Measurements from ENCODE around the gene CACNA2D2. TPM values are rescaled to one million over a fixed set of nuclear protein-coding genes. Genes with fewer than 3 reads are reported as not detected.

The CACNA2D2 gene
- total RNA-seq, 1 donor = not detected

DNA sequence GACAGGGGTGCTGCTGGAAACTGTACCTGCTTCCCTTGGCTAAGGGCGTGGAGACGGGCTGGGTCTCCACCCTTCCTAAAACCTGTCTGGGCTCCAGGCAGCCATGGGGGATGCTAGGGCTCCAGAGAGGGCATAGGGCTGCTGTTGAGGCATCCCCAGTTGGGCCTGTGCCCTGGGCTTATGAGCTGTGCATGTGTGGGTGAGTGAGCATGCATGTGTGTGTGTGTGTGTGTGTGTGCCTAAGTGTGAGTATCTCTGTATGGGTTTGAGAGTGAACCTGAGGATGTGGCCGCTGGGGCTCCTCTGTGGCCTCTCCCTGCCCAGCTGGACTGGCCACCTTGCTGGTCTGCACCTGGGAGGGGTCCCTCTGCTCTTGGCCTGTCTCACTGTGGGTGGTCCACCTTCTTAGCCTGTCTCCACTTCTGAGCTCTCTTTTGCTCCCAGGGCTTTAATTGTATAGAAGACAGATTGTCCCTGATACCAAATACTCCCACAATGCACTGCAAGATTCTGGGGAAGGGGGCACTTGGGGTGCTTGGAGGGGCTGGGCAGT lies 132.2 kb downstream of the CACNA2D2 start:
- H3K4me1 ChIP-seq (ENCODE audit: insufficient read depth, low read length) = no peaks in the 10 kb centered on the region
- no peak overlapping the region for H3K4me2 ChIP-seq (ENCODE audit: insufficient read depth, low read length)
- no peak for DNase-seq (ENCODE audit: insufficient read length, low spot score, missing footprints)
- no peaks in the 10 kb centered on the region for H4K20me1 ChIP-seq (ENCODE audit: insufficient read depth, low read length)
- no peak overlapping the region for H2AFZ ChIP-seq (ENCODE audit: low read length)
- no peaks in the 10 kb centered on the region for H3K36me3 ChIP-seq (ENCODE audit: insufficient read depth, low read length)
- H3K27ac ChIP-seq (ENCODE audit: low read depth, low read length) = no peak overlapping the region
- H3K9me3 ChIP-seq (ENCODE audit: low read depth, low read length) = no peaks in the 10 kb centered on the region
- peaks cover 5% of the 10 kb centered on the region for H3K27me3 ChIP-seq (ENCODE audit: insufficient read depth, low read length)
- H3K79me2 ChIP-seq (ENCODE audit: insufficient read depth, low read length) = no peaks in the 10 kb centered on the region
- TF ChIP-seq, protein P1, sequence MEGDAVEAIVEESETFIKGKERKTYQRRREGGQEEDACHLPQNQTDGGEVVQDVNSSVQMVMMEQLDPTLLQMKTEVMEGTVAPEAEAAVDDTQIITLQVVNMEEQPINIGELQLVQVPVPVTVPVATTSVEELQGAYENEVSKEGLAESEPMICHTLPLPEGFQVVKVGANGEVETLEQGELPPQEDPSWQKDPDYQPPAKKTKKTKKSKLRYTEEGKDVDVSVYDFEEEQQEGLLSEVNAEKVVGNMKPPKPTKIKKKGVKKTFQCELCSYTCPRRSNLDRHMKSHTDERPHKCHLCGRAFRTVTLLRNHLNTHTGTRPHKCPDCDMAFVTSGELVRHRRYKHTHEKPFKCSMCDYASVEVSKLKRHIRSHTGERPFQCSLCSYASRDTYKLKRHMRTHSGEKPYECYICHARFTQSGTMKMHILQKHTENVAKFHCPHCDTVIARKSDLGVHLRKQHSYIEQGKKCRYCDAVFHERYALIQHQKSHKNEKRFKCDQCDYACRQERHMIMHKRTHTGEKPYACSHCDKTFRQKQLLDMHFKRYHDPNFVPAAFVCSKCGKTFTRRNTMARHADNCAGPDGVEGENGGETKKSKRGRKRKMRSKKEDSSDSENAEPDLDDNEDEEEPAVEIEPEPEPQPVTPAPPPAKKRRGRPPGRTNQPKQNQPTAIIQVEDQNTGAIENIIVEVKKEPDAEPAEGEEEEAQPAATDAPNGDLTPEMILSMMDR (IDR thresholded peaks at IDR 0.05; ENCODE audit: extremely low read depth, low read depth, low read length) = no peak
- no peak overlapping the region for H3K4me3 ChIP-seq (ENCODE audit: insufficient read depth, low read length)

DNA sequence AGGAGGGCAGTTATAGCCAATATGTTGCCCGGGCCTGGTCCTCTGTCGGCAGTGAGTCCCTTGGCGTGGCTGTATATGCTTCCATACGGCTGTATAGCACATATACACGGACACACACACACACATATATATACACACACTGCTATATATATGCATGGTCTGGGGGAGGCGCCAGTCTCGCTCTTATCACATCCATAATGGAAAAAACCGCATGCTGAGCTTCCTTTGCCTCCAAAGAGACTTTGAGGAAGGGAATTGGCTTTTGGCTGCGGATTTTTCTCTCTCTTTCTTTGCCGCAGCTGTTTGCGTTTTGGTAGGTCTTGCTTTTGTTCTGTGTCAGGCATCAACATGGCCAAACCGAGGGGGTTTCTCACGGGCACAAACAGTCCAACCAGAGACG lies 132.8 kb downstream of the CACNA2D2 start:
- H3K4me2 ChIP-seq (ENCODE audit: insufficient read depth, low read length) = no peak overlapping the region
- H3K27ac ChIP-seq (ENCODE audit: low read depth, low read length) = no peak overlapping the region
- peaks cover 5% of the 10 kb centered on the region for H3K27me3 ChIP-seq (ENCODE audit: insufficient read depth, low read length)
- H2AFZ ChIP-seq (ENCODE audit: low read length) = no peak overlapping the region
- peaks cover 2% of the 10 kb centered on the region for H4K20me1 ChIP-seq (ENCODE audit: insufficient read depth, low read length)
- DNase-seq (ENCODE audit: insufficient read length, low spot score, missing footprints) = no peak
- H3K4me3 ChIP-seq (ENCODE audit: insufficient read depth, low read length) = no peak overlapping the region
- TF ChIP-seq, protein P1 (IDR thresholded peaks at IDR 0.05; ENCODE audit: extremely low read depth, low read depth, low read length) = no peak
- H3K36me3 ChIP-seq (ENCODE audit: insufficient read depth, low read length) = no peaks in the 10 kb centered on the region
- H3K79me2 ChIP-seq (ENCODE audit: insufficient read depth, low read length) = no peaks in the 10 kb centered on the region
- H3K9me3 ChIP-seq (ENCODE audit: low read depth, low read length) = no peaks in the 10 kb centered on the region
- no peaks in the 10 kb centered on the region for H3K4me1 ChIP-seq (ENCODE audit: insufficient read depth, low read length)

DNA sequence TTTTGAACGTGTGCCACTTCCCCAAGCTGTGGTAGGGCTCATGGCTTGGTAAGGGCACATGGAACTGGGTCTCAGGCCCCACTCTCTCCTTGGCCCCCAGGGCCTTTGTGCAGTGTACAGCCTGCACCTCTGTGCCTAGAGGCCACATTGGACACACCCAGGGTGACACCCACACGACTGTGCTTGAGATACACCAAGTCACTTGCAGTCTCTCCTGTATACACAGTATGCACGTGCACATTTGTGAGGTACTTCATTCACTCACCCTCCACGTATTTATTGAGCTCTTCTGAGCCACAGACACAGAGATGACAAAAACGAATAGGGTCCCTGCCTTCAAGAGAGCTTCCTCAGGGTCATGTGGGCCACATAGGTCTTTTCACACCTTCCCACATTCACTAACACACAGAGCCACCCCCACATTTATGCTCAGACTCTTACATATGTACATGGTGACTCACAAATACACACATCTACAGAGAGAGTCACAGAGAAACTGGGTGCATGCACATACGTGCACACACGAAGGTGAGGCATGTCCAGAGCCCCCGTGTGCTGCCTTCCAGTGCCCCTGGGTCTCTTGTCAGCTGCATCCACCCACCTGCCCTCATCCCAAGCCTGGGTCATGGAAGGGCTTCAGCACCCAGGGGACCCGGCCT lies 134.3 kb downstream of the CACNA2D2 start:
- peaks cover 5% of the 10 kb centered on the region for H3K27me3 ChIP-seq (ENCODE audit: insufficient read depth, low read length)
- no peak overlapping the region for H3K27ac ChIP-seq (ENCODE audit: low read depth, low read length)
- no peak for DNase-seq (ENCODE audit: insufficient read length, low spot score, missing footprints)
- peaks cover 2% of the 10 kb centered on the region for H4K20me1 ChIP-seq (ENCODE audit: insufficient read depth, low read length)
- no peak overlapping the region for H3K4me2 ChIP-seq (ENCODE audit: insufficient read depth, low read length)
- TF ChIP-seq, protein P1 (IDR thresholded peaks at IDR 0.05; ENCODE audit: extremely low read depth, low read depth, low read length) = no peak
- no peaks in the 10 kb centered on the region for H3K79me2 ChIP-seq (ENCODE audit: insufficient read depth, low read length)
- peaks cover 4% of the 10 kb centered on the region for H3K4me1 ChIP-seq (ENCODE audit: insufficient read depth, low read length)
- H3K4me3 ChIP-seq (ENCODE audit: insufficient read depth, low read length) = no peak overlapping the region
- H3K9me3 ChIP-seq (ENCODE audit: low read depth, low read length) = no peaks in the 10 kb centered on the region
- no peaks in the 10 kb centered on the region for H3K36me3 ChIP-seq (ENCODE audit: insufficient read depth, low read length)
- no peak overlapping the region for H2AFZ ChIP-seq (ENCODE audit: low read length)

DNA sequence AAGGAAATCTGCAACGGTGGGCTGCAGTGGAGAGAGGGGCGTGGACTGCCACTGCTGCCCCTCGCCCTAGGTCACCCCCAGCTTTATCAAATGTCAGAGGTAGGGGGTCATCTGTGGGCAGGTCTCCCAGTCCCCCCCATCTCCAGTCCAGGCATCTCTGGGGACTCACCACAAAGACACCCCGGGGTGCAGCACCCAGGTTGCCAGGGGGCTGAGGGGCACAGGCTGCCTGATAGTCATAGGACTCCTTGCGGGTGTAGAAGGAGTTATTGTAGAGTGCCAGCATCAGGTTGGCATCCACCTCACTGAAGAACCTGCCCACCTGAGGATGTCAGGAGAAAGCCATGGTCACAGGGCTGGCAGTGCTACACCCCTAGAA lies 137.6 kb downstream of the CACNA2D2 start:
- no peak overlapping the region for H2AFZ ChIP-seq (ENCODE audit: low read length)
- no peak overlapping the region for H3K4me3 ChIP-seq (ENCODE audit: insufficient read depth, low read length)
- H3K27ac ChIP-seq (ENCODE audit: low read depth, low read length) = no peak overlapping the region
- H4K20me1 ChIP-seq (ENCODE audit: insufficient read depth, low read length) = peaks cover 2% of the 10 kb centered on the region
- no peak for DNase-seq (ENCODE audit: insufficient read length, low spot score, missing footprints)
- peaks cover 4% of the 10 kb centered on the region for H3K4me1 ChIP-seq (ENCODE audit: insufficient read depth, low read length)
- H3K36me3 ChIP-seq (ENCODE audit: insufficient read depth, low read length) = no peaks in the 10 kb centered on the region
- TF ChIP-seq, protein P1 (IDR thresholded peaks at IDR 0.05; ENCODE audit: extremely low read depth, low read depth, low read length) = no peak
- no peak overlapping the region for H3K4me2 ChIP-seq (ENCODE audit: insufficient read depth, low read length)
- no peaks in the 10 kb centered on the region for H3K79me2 ChIP-seq (ENCODE audit: insufficient read depth, low read length)
- no peaks in the 10 kb centered on the region for H3K9me3 ChIP-seq (ENCODE audit: low read depth, low read length)
- peaks cover 5% of the 10 kb centered on the region for H3K27me3 ChIP-seq (ENCODE audit: insufficient read depth, low read length)
